Measurements from ENCODE around the gene FRAT2.

- TF ChIP-seq CTCF (IDR thresholded peaks at IDR 0.05) = no peak
- TF ChIP-seq EZH2 (IDR thresholded peaks at IDR 0.05) = no peak
- TF ChIP-seq EZH2phosphoT487 (IDR thresholded peaks at IDR 0.05) = no peak
Observed at GRCh38 chr10:97312897-97313296, 21.6 kb downstream of the FRAT2 start.
